HL-60 (cell line): ENCODE results near the gene RSPH3.
"Not testable (repeated sequence)": the region's sequence is repeated elsewhere in the genome, so short reads cannot be mapped to it uniquely, and the experiment has no call there.

ENCODE experiments used
- DNase-seq, 2 experiments: peaks; one replicate each; pipeline ENCODE4 v3.0.0-alpha.2; 2010 to 2020; ENCODE audit warnings: low read depth in 1 of 2, low spot score in 1 of 2
- H3K27ac ChIP-seq: fragments of 250-450 bp; sonication (Bioruptor Pico); replicated peaks from 2 replicates; pipeline ENCODE4 v1.5.1; 2020; ENCODE audit warnings: mild to moderate bottlenecking, moderate library complexity
- H3K27me3 ChIP-seq: fragments of 250-450 bp; sonication (Bioruptor Pico); 2 replicates; pipeline ENCODE4 v1.5.1; 2021; ENCODE audit warnings: mild to moderate bottlenecking, moderate library complexity; ENCODE audit not compliant: insufficient read depth, poor library complexity, severe bottlenecking
- H3K4me3 ChIP-seq: replicated peaks from 2 replicates; pipeline ENCODE4 v1.5.1; 2011; ENCODE audit warnings: mild to moderate bottlenecking, control low read depth, low read length; ENCODE audit not compliant: insufficient read depth
- GABPA ChIP-seq: IDR thresholded peaks from 2 replicates; pipeline ENCODE4 v1.6.1; 2012; ENCODE audit warnings: low read depth
- POLR2AphosphoS5 ChIP-seq: IDR thresholded peaks from 2 replicates; pipeline ENCODE4 v1.6.1; 2012; ENCODE audit warnings: low read depth
- SPI1 ChIP-seq: IDR thresholded peaks from 2 replicates; pipeline ENCODE4 v1.6.1; 2012; ENCODE audit warnings: low read depth, mild to moderate bottlenecking, borderline replicate concordance
- TF ChIP-seq, protein P1 (sequence below): IDR thresholded peaks from 2 replicates; pipeline ENCODE4 v1.6.1; 2012; ENCODE audit warnings: low read depth; ENCODE audit not compliant: insufficient replicate concordance
- TF ChIP-seq, protein P2 (sequence below): IDR thresholded peaks from one replicate; pipeline ENCODE4 v1.5.1; 2011; ENCODE audit warnings: low read length, control low read depth, inconsistent platforms; ENCODE audit not compliant: insufficient read depth

The RSPH3 gene

DNA sequence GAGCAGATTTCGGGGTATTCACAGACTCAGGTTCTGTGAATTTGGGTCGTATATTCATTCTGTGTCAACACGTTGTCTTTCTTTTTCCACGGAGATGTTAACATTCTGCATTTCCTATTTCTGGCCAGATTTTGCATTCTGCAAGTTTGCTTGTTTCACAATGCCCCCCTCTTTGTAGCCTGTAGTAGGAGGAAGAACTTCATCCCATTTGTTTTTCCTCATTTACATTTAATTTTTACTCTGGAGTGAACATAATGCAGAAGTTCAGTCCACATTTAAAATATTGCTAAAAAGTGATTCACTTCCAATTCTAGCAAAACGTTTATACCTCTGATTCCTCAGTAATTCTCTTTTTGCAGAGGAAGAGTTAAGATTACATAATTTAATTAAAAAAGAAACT lies 31.8 kb upstream of the RSPH3 start:
- DNase-seq = peak in 1 of 2 experiments; percentile 69
- H3K27me3 ChIP-seq = no peaks in the 10 kb centered on the region
- TF ChIP-seq, protein P1, sequence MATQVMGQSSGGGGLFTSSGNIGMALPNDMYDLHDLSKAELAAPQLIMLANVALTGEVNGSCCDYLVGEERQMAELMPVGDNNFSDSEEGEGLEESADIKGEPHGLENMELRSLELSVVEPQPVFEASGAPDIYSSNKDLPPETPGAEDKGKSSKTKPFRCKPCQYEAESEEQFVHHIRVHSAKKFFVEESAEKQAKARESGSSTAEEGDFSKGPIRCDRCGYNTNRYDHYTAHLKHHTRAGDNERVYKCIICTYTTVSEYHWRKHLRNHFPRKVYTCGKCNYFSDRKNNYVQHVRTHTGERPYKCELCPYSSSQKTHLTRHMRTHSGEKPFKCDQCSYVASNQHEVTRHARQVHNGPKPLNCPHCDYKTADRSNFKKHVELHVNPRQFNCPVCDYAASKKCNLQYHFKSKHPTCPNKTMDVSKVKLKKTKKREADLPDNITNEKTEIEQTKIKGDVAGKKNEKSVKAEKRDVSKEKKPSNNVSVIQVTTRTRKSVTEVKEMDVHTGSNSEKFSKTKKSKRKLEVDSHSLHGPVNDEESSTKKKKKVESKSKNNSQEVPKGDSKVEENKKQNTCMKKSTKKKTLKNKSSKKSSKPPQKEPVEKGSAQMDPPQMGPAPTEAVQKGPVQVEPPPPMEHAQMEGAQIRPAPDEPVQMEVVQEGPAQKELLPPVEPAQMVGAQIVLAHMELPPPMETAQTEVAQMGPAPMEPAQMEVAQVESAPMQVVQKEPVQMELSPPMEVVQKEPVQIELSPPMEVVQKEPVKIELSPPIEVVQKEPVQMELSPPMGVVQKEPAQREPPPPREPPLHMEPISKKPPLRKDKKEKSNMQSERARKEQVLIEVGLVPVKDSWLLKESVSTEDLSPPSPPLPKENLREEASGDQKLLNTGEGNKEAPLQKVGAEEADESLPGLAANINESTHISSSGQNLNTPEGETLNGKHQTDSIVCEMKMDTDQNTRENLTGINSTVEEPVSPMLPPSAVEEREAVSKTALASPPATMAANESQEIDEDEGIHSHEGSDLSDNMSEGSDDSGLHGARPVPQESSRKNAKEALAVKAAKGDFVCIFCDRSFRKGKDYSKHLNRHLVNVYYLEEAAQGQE = no peak
- TF ChIP-seq GABPA = no peak
- no peak for TF ChIP-seq POLR2AphosphoS5
- TF ChIP-seq, protein P2, sequence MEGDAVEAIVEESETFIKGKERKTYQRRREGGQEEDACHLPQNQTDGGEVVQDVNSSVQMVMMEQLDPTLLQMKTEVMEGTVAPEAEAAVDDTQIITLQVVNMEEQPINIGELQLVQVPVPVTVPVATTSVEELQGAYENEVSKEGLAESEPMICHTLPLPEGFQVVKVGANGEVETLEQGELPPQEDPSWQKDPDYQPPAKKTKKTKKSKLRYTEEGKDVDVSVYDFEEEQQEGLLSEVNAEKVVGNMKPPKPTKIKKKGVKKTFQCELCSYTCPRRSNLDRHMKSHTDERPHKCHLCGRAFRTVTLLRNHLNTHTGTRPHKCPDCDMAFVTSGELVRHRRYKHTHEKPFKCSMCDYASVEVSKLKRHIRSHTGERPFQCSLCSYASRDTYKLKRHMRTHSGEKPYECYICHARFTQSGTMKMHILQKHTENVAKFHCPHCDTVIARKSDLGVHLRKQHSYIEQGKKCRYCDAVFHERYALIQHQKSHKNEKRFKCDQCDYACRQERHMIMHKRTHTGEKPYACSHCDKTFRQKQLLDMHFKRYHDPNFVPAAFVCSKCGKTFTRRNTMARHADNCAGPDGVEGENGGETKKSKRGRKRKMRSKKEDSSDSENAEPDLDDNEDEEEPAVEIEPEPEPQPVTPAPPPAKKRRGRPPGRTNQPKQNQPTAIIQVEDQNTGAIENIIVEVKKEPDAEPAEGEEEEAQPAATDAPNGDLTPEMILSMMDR = no peak
- H3K4me3 ChIP-seq = peak overlapping the region; percentile 33
- peak overlapping the region; percentile 72 for H3K27ac ChIP-seq

DNA sequence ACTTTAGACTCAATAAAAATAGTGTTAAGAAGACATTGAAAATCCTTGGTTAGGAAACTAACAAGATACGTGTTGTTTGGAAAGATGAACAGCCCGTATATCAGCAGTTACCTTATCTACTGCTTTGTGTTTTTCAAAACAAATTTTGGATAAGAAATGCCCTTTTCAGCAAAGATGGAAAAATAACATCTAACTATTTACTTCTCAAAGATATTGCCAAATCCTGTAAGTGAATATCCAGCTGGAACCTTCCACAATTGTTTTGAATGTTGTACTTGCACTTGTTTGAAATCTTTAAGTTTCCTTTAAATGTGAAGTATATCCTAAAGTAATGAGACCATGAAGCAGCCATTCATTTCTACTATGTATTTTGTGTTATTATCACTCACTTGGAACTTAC lies 30.2 kb upstream of the RSPH3 start:
- Histone ChIP-seq H3K27ac (no peak overlapping the region), H3K27me3 (no peaks in the 10 kb centered on the region), H3K4me3 (no peak overlapping the region)
- DNase-seq = no peak
- TF ChIP-seq SPI1 (no peak), POLR2AphosphoS5 (no peak)
- TF ChIP-seq, protein P2 = no peak
- TF ChIP-seq, protein P1 = no peak

DNA sequence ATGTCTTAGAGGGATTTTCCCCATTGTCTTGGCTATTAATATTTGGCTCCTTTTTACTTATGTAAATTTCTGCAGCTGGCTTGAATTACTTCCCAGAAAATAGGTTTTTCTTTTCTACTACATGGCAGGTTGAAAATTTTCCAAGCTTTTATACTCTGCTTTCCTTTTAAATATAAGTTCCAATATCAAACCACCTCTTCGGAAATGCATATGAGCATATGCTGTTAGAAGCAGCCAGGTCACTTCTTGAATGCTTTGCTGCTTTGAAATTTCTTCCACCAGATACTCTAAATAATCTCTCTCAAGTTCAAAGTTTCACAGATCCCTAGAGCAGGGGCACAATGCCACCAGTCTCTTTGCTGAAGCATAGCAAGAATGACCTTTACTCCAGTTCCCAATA lies 25.2 kb upstream of the RSPH3 start:
- H3K4me3 ChIP-seq, H3K27ac ChIP-seq, DNase-seq, H3K27me3 ChIP-seq: not testable (repeated sequence)

DNA sequence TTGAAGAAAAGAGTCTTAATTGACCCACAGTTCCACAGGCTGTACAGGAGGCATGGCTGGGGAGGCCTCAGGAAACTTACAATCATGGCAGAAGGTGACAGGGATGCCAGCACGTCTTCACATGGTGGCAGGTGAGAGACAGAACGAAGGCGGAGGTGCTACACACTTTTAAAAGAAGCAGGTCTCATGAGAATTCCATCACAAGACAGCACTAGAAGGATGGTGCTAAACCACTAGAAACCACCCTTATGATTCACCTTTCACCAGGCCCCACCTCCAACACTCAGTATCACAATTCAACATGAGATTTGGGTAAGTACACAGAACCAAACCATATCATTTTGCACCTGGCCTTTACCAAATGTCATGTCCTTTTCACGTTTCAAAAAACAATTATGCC lies 23.9 kb upstream of the RSPH3 start:
- Histone ChIP-seq H3K27me3 (no peaks in the 10 kb centered on the region), H3K4me3 (no peak overlapping the region), H3K27ac (no peak overlapping the region)
- TF ChIP-seq POLR2AphosphoS5 = no peak
- no peak for TF ChIP-seq SPI1
- TF ChIP-seq GABPA = no peak
- TF ChIP-seq, protein P2 = no peak
- TF ChIP-seq, protein P1 = no peak
- no peak for DNase-seq
